Tibial nerve (tissue), 4 donors: ENCODE measurements around the gene TOP2B. TPM values are rescaled to one million over a fixed set of nuclear protein-coding genes. Genes with fewer than 3 reads are reported as not detected.

Experiments
- DNase-seq, 2 donors: peaks; one replicate each; pipeline ENCODE4 v3.0.0-alpha.2; 2019; ENCODE audit warnings: low spot score in 2 of 2
- H3K27ac ChIP-seq, 4 donors: fragments of 200-600 bp; sonication (generic) in 3 of 4; one replicate each; pipeline ENCODE4 v1.5.1; 2017 to 2019; ENCODE audit warnings: mild to moderate bottlenecking in 1 of 4
- H3K27me3 ChIP-seq, 2 donors: fragments of 200-600 bp; sonication (generic) in 1 of 2; one replicate each; pipeline versions ENCODE4 v1.5.1 to v1.6.0; 2017 to 2019
- H3K36me3 ChIP-seq, 3 donors: fragments of 200-600 bp; sonication (generic); one replicate each; pipeline ENCODE4 v1.5.1; 2018 to 2019
- H3K4me1 ChIP-seq, 4 donors: fragments of 200-600 bp; sonication (generic) in 3 of 4; one replicate each; pipeline ENCODE4 v1.5.1; 2017 to 2019
- H3K4me3 ChIP-seq, 4 donors: fragments of 200-600 bp; sonication (generic) in 3 of 4; one replicate each; pipeline ENCODE4 v1.5.1; 2017 to 2019; ENCODE audit warnings: mild to moderate bottlenecking in 1 of 4, moderate library complexity in 1 of 4
- H3K9me3 ChIP-seq, 4 donors: fragments of 200-600 bp; sonication (generic) in 3 of 4; one replicate each; pipeline ENCODE4 v1.5.1; 2017 to 2019
- CTCF ChIP-seq, 5 experiments: fragments of 200-600 bp in 3 of 5; fragments of 450-650 bp in 2 of 5; sonication (generic) in 3 of 5; IDR thresholded peaks; one replicate each; pipeline ENCODE4 v1.5.1; 2016 to 2019; ENCODE audit warnings: antibody characterized with exemption in 5 of 5, mild to moderate bottlenecking in 3 of 5, moderate library complexity in 2 of 5
- EP300 ChIP-seq, 2 donors: sonication (generic); formaldehyde crosslinking; IDR thresholded peaks; one replicate each; pipeline ENCODE4 v1.6.1; 2017; ENCODE audit warnings: antibody characterized with exemption in 2 of 2, mild to moderate bottlenecking in 1 of 2
- POLR2A ChIP-seq, 2 donors: fragments of 450-650 bp; IDR thresholded peaks; one replicate each; pipeline ENCODE4 v1.6.1; 2017; ENCODE audit warnings: antibody characterized with exemption in 2 of 2, mild to moderate bottlenecking in 2 of 2, moderate library complexity in 2 of 2
- WGBS, 2 donors: methylation state at CpG; one replicate each; pipeline ENCODE4 v1.1.5; 2018; 5-methylcytosine and 5-hydroxymethylcytosine counted together
- total RNA-seq, 4 donors: library from RNA; depleted of rRNA; stranded (reverse); fragments of >200 nt; gene quantifications; one replicate each; pipeline ENCODE4 v1.1.0, GENCODE V29; 2016

The TOP2B gene
- total RNA-seq, 4 donors from 2014 or later, result 85.3 to 121 (median 99.3) TPM

GRCh38 chr3:25707268-25707926 is 42.7 kb upstream of the TOP2B start:
- 71 to 79% methylated on average over 2 of the region's 2 CpGs for WGBS, 2 donors

GRCh38 chr3:25706213-25706612 is 41.5 kb upstream of the TOP2B start:
- Histone ChIP-seq H3K9me3 (no peaks in the 10 kb centered on the region), H3K4me1 (no peaks in the 10 kb centered on the region), H3K36me3 (no peaks in the 10 kb centered on the region), H3K27me3 (no peaks in the 10 kb centered on the region), H3K4me3 (no peak overlapping the region), H3K27ac (no peak overlapping the region)
- DNase-seq, result no peak
- TF ChIP-seq CTCF (IDR thresholded peaks at IDR 0.05) (no peak), POLR2A (IDR thresholded peaks at IDR 0.05) (no peak), EP300 (IDR thresholded peaks at IDR 0.05) (no peak)
- 82 to 94% methylated on average over 4 of the region's 4 CpGs for WGBS, 2 donors

More at GRCh38 chr3:25707268-25707926, 42.7 kb upstream of the TOP2B start:
- no peaks in the 10 kb centered on the region for H3K27me3 ChIP-seq
- H3K36me3 ChIP-seq, result no peaks in the 10 kb centered on the region
- no peaks in the 10 kb centered on the region for H3K4me1 ChIP-seq
- no peak for DNase-seq
- TF ChIP-seq CTCF (IDR thresholded peaks at IDR 0.05) (no peak), EP300 (IDR thresholded peaks at IDR 0.05) (no peak), POLR2A (IDR thresholded peaks at IDR 0.05) (no peak)
- H3K27ac ChIP-seq, result no peak overlapping the region
- H3K4me3 ChIP-seq, result no peak overlapping the region
- H3K9me3 ChIP-seq, result no peaks in the 10 kb centered on the region

- no peaks in the 10 kb centered on the region for H3K27me3 ChIP-seq
- 27 to 42% methylated on average over 1 of the region's 1 CpG for WGBS, 2 donors
These were observed 32.8 kb upstream of the TOP2B start for GRCh38 chr3:25697553-25697952.

GRCh38 chr3:25695731-25696420 is 31.2 kb upstream of the TOP2B start:
- Histone ChIP-seq H3K27ac (no peak overlapping the region), H3K4me3 (no peak overlapping the region), H3K4me1 (no peaks in the 10 kb centered on the region), H3K27me3 (no peaks in the 10 kb centered on the region), H3K9me3 (no peaks in the 10 kb centered on the region), H3K36me3 (no peaks in the 10 kb centered on the region)
- WGBS, 2 donors, result 86 to 88% methylated on average over 4 of the region's 4 CpGs
- DNase-seq, result no peak
- TF ChIP-seq EP300 (IDR thresholded peaks at IDR 0.05) (no peak), POLR2A (IDR thresholded peaks at IDR 0.05) (no peak), CTCF (IDR thresholded peaks at IDR 0.05) (no peak)

More at GRCh38 chr3:25697553-25697952, 32.8 kb upstream of the TOP2B start:
- Histone ChIP-seq H3K4me1 (no peaks in the 10 kb centered on the region), H3K9me3 (no peaks in the 10 kb centered on the region), H3K4me3 (no peak overlapping the region), H3K27ac (no peak overlapping the region), H3K36me3 (no peaks in the 10 kb centered on the region)
- no peak for DNase-seq
- TF ChIP-seq POLR2A (IDR thresholded peaks at IDR 0.05), result no peak

- WGBS, 2 donors, result 59 to 83% methylated on average over 3 of the region's 3 CpGs
- H3K4me1 ChIP-seq, result no peaks in the 10 kb centered on the region
- DNase-seq, result no peak
- TF ChIP-seq POLR2A (IDR thresholded peaks at IDR 0.05) (no peak), EP300 (IDR thresholded peaks at IDR 0.05) (no peak), CTCF (IDR thresholded peaks at IDR 0.05) (no peak)
- H3K27me3 ChIP-seq, result no peaks in the 10 kb centered on the region
- no peaks in the 10 kb centered on the region for H3K36me3 ChIP-seq
- no peaks in the 10 kb centered on the region for H3K9me3 ChIP-seq
- H3K27ac ChIP-seq, result no peak overlapping the region
- no peak overlapping the region for H3K4me3 ChIP-seq
These were observed 28.5 kb upstream of the TOP2B start for GRCh38 chr3:25693238-25693637.
